Hepatocyte (in vitro differentiated cells): Measurements from ENCODE around the gene RNF213. TPM values are rescaled to one million over a fixed set of nuclear protein-coding genes. Genes with fewer than 3 reads are reported as not detected.
"Not testable (repeated sequence)": the region's sequence is repeated elsewhere in the genome, so short reads cannot be mapped to it uniquely, and the experiment has no call there.

Source experiments
- DNase-seq: peaks from one replicate; pipeline ENCODE4 v3.0.0-alpha.2; 2016; ENCODE audit warnings: low spot score
- H2AFZ ChIP-seq: fragments of 200-600 bp; sonication (generic); 2 replicates; pipeline ENCODE4 v1.6.0; 2016; ENCODE audit warnings: antibody characterized with exemption, mild to moderate bottlenecking
- H3K27ac ChIP-seq: fragments of 200-600 bp; sonication (generic); 2 replicates; pipeline ENCODE4 v1.5.1; 2016; ENCODE audit warnings: mild to moderate bottlenecking
- H3K27me3 ChIP-seq: fragments of 200-600 bp; sonication (generic); 2 replicates; pipeline ENCODE4 v1.6.1; 2016
- H3K36me3 ChIP-seq: fragments of 200-600 bp; sonication (generic); replicated peaks from 2 replicates; pipeline ENCODE4 v1.5.1; 2016; ENCODE audit warnings: low read depth; ENCODE audit not compliant: insufficient read depth
- H3K4me1 ChIP-seq: fragments of 200-600 bp; sonication (generic); 2 replicates; pipeline ENCODE4 v1.5.1; 2016; ENCODE audit warnings: mild to moderate bottlenecking, moderate library complexity; ENCODE audit not compliant: insufficient read depth
- H3K4me2 ChIP-seq: fragments of 200-600 bp; sonication (generic); 2 replicates; pipeline ENCODE4 v1.6.0; 2016
- H3K4me3 ChIP-seq: fragments of 200-600 bp; sonication (generic); 2 replicates; pipeline ENCODE4 v1.5.1; 2016; ENCODE audit warnings: mild to moderate bottlenecking
- H3K79me2 ChIP-seq: fragments of 200-600 bp; sonication (generic); 2 replicates; pipeline ENCODE4 v1.6.0; 2017; ENCODE audit warnings: mild to moderate bottlenecking
- H3K9me2 ChIP-seq: fragments of 200-600 bp; sonication (generic); replicated peaks from 2 replicates; pipeline ENCODE4 v1.6.0; 2017; ENCODE audit warnings: mild to moderate bottlenecking; ENCODE audit not compliant: insufficient read depth
- H3K9me3 ChIP-seq: fragments of 200-600 bp; sonication (generic); 2 replicates; pipeline ENCODE4 v1.5.1; 2016; ENCODE audit warnings: low read depth, mild to moderate bottlenecking
- H4K20me1 ChIP-seq: fragments of 200-600 bp; sonication (generic); 2 replicates; pipeline ENCODE4 v1.6.0; 2016; ENCODE audit warnings: mild to moderate bottlenecking; ENCODE audit not compliant: insufficient read depth, poor library complexity, severe bottlenecking
- EZH2 ChIP-seq: fragments of 200-600 bp; sonication (generic); IDR thresholded peaks from 2 replicates; pipeline ENCODE4 v1.6.1; 2016; ENCODE audit warnings: antibody characterized with exemption, mild to moderate bottlenecking, borderline replicate concordance
- EZH2phosphoT487 ChIP-seq: fragments of 200-600 bp; sonication (generic); IDR thresholded peaks from one replicate; pipeline ENCODE4 v1.6.1; 2018; ENCODE audit warnings: antibody characterized with exemption, mild to moderate bottlenecking, low read depth, moderate library complexity; ENCODE audit not compliant: unreplicated experiment, severe bottlenecking
- WGBS: methylation state at CpG from one replicate; pipeline ENCODE4 v1.1.6; 2016; ENCODE audit warnings: low lambda C conversion rate; ENCODE audit errors: missing lambda C conversion rate; 5-methylcytosine and 5-hydroxymethylcytosine counted together
- polyA plus RNA-seq: library from polyadenylated mRNA; unstranded; fragments of >200 nt; fragmentation: Nextera tagmentation; extraction: Ambion mirVana; gene quantifications from 2 replicates; pipeline ENCODE4 v1.2.1, GENCODE V29; 2016
- total RNA-seq: library from RNA; depleted of rRNA; stranded (reverse); fragments of >200 nt; gene quantifications from 2 replicates; pipeline ENCODE4 v1.2.3, GENCODE V29; 2014
- TF ChIP-seq, protein P1 (sequence below): fragments of 200-600 bp; sonication (generic); IDR thresholded peaks from 2 replicates; pipeline ENCODE4 v1.5.1; 2016; ENCODE audit warnings: antibody characterized with exemption, mild to moderate bottlenecking; ENCODE audit not compliant: poor library complexity

The RNF213 gene
- total and polyA plus RNA-seq, 2 experiments from 2014 or later, result 21.1 to 57.4 TPM

DNA sequence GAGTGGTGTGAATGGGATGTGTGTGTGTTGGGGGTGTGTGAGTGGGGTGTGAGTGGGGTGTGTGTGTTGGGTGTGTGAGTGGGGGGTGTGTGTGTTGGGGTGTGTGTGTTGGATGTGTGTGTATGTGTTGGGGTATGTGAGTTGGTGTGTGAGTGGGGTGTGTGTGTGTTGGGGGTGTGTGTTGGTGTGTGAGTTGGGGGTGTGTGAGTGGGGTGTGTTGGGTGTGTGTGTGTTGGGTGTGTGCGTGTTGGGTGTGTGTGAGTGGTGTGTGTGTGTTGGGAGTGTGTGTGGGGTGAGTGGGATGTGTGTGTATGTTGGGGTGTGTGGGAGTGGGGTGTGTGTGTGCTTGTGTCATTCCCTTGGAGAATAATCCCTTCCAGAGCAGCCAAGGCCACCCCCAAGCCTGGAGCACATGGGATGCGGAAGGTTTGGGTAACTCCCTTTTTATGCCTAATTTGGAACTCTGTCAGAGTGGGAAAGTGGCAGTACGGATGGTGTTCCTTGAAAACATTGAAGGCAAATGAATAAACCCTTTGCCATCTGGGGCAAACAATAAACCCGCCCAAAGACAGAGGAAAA, 14.3 kb downstream of the RNF213 start:
- WGBS, result 95% methylated on average over 3 of the region's 4 CpGs
- Histone ChIP-seq H3K9me3 (no peaks in the 10 kb centered on the region), H2AFZ (no peak overlapping the region), H3K27ac (no peak overlapping the region), H4K20me1 (no peaks in the 10 kb centered on the region), H3K9me2 (no peaks in the 10 kb centered on the region), H3K4me1 (no peaks in the 10 kb centered on the region), H3K36me3 (no peaks in the 10 kb centered on the region), H3K4me3 (no peak overlapping the region), H3K4me2 (no peak overlapping the region), H3K79me2 (peaks cover 2% of the 10 kb centered on the region), H3K27me3 (no peaks in the 10 kb centered on the region)
- no peak for DNase-seq
- TF ChIP-seq EZH2 (no peak), EZH2phosphoT487 (no peak)
- TF ChIP-seq, protein P1, sequence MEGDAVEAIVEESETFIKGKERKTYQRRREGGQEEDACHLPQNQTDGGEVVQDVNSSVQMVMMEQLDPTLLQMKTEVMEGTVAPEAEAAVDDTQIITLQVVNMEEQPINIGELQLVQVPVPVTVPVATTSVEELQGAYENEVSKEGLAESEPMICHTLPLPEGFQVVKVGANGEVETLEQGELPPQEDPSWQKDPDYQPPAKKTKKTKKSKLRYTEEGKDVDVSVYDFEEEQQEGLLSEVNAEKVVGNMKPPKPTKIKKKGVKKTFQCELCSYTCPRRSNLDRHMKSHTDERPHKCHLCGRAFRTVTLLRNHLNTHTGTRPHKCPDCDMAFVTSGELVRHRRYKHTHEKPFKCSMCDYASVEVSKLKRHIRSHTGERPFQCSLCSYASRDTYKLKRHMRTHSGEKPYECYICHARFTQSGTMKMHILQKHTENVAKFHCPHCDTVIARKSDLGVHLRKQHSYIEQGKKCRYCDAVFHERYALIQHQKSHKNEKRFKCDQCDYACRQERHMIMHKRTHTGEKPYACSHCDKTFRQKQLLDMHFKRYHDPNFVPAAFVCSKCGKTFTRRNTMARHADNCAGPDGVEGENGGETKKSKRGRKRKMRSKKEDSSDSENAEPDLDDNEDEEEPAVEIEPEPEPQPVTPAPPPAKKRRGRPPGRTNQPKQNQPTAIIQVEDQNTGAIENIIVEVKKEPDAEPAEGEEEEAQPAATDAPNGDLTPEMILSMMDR, result no peak

DNA sequence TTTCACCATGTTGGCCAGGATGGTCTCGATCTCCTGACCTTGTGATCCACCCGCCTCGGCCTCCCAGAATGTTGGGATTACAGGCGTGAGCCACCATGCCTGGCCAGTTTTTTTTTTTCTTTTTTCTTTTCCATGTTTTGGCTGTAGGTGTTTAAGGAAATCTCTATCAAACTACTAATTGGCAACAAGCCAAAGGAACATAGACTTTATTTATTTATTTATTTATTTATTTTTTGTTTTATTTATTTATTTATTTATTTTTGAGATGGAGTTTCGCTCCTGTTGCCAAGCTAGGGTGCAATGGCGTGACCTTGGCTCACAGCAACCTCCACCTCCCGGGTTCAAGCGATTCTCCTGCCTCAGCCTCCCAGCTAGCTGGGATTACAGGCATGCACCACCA, 15.2 kb downstream of the RNF213 start:
- H3K9me2 ChIP-seq, H4K20me1 ChIP-seq, H3K27ac ChIP-seq, H3K79me2 ChIP-seq, DNase-seq, H3K4me3 ChIP-seq, H3K36me3 ChIP-seq, H3K4me2 ChIP-seq, H3K9me3 ChIP-seq, H2AFZ ChIP-seq, H3K4me1 ChIP-seq, H3K27me3 ChIP-seq: not testable (repeated sequence)
- WGBS, result 98% methylated on average over 8 of the region's 8 CpGs

DNA sequence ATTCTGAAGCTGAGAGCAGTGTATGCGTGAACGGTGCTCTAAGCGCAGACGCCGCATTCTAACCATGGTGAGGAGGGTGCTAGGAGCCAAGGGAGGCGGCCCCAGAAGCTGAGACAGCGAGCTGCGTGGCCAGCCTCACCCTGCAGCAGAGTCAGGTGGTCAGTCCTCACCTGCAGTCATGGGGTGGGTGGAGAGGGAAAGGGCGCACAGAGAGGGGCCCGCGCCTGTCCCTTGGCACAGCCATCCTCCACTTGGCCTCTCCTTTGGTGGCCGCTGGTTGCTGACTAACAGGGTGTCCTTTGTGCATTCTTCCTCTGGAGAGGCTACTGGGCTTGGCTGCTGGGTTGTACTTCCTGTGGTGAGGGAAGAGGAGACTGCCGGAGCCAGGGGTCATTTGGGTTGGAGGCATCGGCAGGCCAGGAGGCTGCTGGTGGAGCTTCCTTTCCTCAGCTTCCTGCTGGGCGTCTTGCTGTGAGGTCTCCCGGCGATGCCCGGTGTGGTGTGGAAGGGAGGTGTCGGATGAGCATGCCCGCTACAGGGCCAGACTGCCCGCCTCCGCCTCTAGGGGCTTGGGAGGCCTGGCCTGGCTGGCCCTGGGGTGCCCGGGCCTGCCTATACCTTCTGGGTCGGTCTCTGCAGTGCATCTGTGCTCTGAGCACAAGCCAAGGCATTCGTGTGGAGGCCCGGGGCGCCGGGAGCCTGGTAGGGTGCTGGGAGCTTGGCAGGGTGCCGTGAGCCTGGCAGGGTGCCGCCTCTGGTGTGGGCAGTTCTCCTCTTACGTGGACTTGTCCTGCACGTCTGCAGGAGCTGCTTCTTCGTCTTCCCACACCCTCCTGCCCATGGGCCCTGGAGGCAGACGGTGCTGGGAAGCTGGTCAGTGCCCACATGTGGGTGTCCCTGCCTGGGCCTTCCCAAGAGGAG, 17.4 kb downstream of the RNF213 start:
- H3K4me1 ChIP-seq, result no peaks in the 10 kb centered on the region
- no peaks in the 10 kb centered on the region for H4K20me1 ChIP-seq
- no peaks in the 10 kb centered on the region for H3K9me2 ChIP-seq
- no peak for DNase-seq
- WGBS, result 94% methylated on average over 34 of the region's 34 CpGs
- H3K4me3 ChIP-seq, result no peak overlapping the region
- no peak overlapping the region for H3K4me2 ChIP-seq
- H3K79me2 ChIP-seq, result peaks cover 2% of the 10 kb centered on the region
- no peaks in the 10 kb centered on the region for H3K9me3 ChIP-seq
- H2AFZ ChIP-seq, result no peak overlapping the region
- H3K36me3 ChIP-seq, result no peaks in the 10 kb centered on the region
- TF ChIP-seq EZH2phosphoT487 (no peak), EZH2 (no peak)
- TF ChIP-seq, protein P1, result no peak
- H3K27me3 ChIP-seq, result no peaks in the 10 kb centered on the region
- H3K27ac ChIP-seq, result no peak overlapping the region

DNA sequence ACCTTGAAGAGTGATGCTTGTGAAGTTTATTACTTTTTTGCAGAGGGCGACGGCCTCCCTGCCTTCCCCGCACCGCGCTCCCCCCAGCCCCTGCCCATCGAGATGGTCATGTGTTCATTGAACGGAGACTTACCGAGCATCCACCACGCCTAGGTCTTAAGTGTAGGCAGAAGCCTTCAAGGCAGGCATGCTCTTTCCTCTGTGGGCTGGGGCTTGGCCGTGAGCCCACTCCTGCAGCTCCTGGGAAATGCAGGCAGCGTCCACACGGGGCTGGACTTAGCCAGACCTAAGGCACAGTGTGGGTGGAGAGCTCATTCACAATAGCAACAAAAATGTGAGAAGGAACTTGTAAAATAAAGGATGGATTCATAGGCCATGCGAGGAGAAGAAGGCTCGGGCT, 19.2 kb downstream of the RNF213 start:
- DNase-seq, result peak; percentile 59

More for the DNA sequence above, 19.2 kb downstream of the RNF213 start:
- Histone ChIP-seq H3K36me3 (no peaks in the 10 kb centered on the region), H2AFZ (no peak overlapping the region), H3K27me3 (no peaks in the 10 kb centered on the region), H3K27ac (no peak overlapping the region), H3K9me2 (no peaks in the 10 kb centered on the region), H3K4me3 (no peak overlapping the region), H4K20me1 (no peaks in the 10 kb centered on the region), H3K79me2 (peaks cover 2% of the 10 kb centered on the region), H3K4me2 (no peak overlapping the region), H3K4me1 (no peaks in the 10 kb centered on the region), H3K9me3 (no peaks in the 10 kb centered on the region)
- TF ChIP-seq, protein P1, result no peak
- no peak for TF ChIP-seq EZH2
- TF ChIP-seq EZH2phosphoT487, result no peak
- 73% methylated on average over 14 of the region's 14 CpGs for WGBS
